ENCODE measurements around the gene CACNA2D3.

Gene CACNA2D3

DNA sequence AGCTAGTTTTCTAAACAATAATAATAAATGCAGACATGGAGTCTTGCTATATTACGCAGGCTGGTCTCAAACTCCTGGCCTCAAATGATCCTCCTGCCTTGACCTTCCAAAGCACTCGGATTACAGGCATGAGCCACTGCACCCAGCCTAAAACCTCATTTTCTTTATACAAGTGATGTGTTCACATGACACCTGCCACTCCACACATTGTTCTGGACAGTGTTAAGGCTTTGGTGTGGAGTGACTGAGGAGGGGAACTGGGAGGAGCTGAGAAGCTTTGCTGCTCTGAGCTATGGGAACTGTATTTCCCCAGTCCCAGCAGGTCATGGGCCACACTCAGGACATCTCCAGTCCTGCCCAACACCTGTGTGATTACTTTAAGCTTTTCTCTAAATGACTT, 425.5 kb downstream of the CACNA2D3 start:
- FAIRE-seq, result no peak
- DNase-seq (ENCODE audit: insufficient read length, low spot score), result no peak
- TF ChIP-seq, protein P1, sequence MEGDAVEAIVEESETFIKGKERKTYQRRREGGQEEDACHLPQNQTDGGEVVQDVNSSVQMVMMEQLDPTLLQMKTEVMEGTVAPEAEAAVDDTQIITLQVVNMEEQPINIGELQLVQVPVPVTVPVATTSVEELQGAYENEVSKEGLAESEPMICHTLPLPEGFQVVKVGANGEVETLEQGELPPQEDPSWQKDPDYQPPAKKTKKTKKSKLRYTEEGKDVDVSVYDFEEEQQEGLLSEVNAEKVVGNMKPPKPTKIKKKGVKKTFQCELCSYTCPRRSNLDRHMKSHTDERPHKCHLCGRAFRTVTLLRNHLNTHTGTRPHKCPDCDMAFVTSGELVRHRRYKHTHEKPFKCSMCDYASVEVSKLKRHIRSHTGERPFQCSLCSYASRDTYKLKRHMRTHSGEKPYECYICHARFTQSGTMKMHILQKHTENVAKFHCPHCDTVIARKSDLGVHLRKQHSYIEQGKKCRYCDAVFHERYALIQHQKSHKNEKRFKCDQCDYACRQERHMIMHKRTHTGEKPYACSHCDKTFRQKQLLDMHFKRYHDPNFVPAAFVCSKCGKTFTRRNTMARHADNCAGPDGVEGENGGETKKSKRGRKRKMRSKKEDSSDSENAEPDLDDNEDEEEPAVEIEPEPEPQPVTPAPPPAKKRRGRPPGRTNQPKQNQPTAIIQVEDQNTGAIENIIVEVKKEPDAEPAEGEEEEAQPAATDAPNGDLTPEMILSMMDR (IDR thresholded peaks at IDR 0.05; ENCODE audit: insufficient read depth, missing control alignments), result no peak

DNA sequence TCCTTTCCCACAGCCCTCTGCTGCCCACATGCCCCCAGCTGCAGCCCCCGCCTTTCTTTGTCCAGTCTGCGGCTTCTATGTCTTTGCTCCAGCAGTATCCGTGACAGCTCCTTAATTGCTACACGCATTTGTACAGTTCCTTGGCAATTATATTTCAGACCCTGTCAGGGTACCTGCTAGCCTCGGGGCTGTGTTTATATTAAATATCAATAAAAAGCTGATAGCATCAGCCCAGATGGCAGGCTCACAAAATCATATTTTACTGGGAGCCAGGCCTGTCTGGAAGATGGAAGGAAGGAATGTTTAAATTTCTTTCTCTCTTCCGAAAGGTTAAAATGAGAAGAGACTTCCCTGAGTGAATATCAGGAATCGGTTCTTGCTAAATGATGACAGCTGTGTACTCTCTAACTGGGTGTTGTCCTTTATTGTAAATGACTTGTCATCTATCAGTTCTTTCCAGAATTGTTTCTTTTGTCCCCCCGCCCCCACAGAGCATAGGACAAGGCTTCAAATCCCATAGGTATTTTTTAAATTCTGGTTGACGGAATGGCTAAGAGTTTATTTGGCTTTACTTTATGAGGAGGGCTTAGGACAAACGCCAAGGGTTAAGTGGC, 427.4 kb downstream of the CACNA2D3 start:
- no peak for FAIRE-seq
- DNase-seq (ENCODE audit: insufficient read length, low spot score), result no peak
- TF ChIP-seq, protein P1 (IDR thresholded peaks at IDR 0.05; ENCODE audit: insufficient read depth, missing control alignments), result no peak

DNA sequence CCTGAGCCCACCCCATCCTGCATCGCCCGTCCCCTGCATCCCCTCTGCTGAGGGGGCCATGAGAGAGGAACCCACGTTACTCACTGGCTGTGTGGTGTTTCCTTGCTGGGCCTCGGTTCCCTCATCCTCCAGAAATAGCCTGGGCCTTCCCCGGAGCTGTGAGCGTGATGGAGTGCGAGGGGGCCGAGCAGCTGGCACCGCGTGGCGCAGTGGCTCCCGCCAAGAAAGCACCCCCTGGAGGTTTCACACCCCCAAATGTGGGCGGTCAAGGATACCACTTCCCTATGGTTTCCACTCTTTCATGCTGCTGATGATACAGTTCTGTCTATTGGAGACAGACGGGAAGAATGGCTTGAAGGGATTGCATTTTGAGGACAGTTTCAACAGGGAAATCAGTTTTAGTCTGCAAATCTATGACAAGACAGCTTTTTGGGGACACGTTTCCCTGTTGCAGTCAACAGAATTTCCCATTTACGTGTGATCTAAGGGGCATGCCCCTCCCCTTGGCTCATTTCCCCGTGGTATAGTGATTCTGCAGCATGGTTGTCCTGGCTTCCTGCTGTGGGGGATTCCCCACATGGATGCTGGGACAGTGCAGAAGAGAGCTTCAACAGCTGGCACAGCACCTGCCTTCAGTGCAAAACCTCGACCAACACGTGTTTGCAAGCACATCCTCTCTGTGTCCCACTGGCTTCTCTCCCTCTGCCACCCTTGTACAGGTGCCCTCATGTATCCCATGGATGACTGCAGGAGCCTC, 428.0 kb downstream of the CACNA2D3 start:
- DNase-seq (ENCODE audit: insufficient read length, low spot score), result no peak
- TF ChIP-seq, protein P1 (IDR thresholded peaks at IDR 0.05; ENCODE audit: insufficient read depth, missing control alignments), result no peak
- no peak for FAIRE-seq

DNA sequence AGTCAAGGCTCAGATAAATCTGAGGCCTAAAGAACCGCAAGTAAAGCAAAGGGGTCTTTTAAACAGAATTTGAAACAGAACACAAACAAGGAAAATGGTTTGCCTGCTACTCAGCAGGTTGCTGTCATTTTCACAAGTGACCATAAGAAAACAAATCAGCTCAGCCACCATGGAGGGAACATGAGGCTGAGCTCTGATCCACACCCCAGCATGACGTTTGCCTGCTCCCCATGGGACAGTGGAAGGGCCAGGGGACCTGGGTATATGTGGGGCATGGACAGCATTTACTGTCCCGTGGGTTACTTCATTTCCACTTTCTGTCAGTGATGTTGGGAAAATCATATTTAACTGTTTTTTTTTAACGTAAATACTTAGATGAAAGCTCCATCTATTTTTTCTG, 434.3 kb downstream of the CACNA2D3 start:
- TF ChIP-seq, protein P1 (IDR thresholded peaks at IDR 0.05; ENCODE audit: insufficient read depth, missing control alignments), result no peak
- DNase-seq (ENCODE audit: insufficient read length, low spot score), result no peak
- no peak for FAIRE-seq

DNA sequence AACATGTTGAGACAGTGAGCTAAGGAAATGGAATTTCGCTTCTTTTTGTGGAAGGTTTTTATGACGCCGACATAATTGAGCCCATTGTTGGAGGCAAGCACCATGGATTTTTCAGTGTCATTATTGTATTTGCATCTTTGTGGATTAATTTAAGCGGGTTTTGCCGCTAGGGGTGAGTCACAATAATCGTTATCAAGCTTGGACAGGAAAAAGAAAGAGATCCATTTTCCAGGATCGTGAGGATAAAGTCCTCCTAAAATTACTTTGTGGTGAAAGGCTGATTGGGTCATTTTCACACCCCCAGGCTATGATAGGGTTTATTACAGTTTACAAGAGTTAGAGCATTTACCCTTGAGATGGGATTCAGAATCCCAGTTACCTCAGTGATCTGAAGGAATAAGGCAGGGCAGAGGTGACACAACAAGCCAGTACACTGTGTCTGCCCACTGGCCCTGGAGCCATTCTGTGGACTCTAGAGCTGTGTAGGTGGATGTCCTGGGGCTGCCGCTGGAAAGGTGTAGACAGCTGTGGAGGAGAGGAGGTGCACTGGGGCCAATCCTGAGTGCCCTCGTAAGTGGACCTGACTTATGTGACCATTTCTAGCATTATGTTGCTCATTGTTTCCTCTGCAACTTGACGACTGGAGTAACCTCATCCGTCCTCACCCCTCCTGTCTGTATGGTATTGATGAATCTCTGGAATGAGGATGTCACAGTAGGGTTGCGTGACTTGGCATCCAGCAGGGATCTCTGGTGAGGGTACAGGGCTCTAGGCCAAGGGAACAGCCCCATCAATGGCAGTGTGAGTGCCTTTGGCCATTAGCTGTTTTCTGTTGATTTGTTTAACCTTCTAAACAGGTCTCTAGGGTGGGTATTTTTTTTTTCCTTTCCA, 435.4 kb downstream of the CACNA2D3 start:
- TF ChIP-seq, protein P1 (IDR thresholded peaks at IDR 0.05; ENCODE audit: insufficient read depth, missing control alignments), result no peak

DNA sequence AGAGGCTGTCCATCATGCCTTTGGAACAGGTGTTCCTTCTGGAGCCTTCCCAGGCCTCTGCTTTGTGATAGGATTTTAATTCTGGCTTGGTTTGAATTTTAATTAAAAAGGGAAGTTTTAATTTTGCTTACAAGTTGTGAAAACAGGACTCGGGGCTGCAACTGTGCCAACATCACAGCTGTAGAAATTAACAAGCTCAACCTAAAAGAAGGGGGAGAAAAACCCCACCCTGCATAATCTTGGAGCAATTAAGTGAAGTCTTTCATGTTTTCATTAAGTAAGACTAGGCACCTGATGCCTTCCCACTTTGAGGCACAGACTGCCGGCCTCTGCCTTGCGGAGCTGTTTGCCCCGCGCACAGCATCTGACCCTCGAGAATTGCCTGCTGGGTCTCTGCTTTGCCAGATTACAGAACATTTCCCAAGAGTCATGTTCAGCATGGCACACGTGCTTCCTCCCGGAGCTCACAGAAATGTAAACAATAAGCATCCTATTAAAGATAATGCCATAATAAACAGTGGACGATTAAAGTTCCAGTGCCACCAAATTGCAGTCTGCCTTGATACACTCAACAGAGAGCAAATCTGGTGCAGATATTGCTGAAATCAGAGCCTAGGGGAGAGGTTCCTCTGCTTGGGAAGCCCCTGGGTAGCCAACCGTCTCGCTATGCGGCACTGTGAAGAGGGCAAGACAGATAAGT, 441.3 kb downstream of the CACNA2D3 start:
- DNase-seq (ENCODE audit: insufficient read length, low spot score) (no peak), FAIRE-seq (no peak)
- TF ChIP-seq, protein P1 (IDR thresholded peaks at IDR 0.05; ENCODE audit: insufficient read depth, missing control alignments), result no peak

More for the DNA sequence above, 435.4 kb downstream of the CACNA2D3 start:
- DNase-seq (ENCODE audit: insufficient read length, low spot score) (no peak), FAIRE-seq (no peak)

Measured in D721Med (cell line).